ENCODE results near the gene WIPF1. TPM values are rescaled to one million over a fixed set of nuclear protein-coding genes. Genes with fewer than 3 reads are reported as not detected.

WIPF1 gene
- total RNA-seq, 1 donor from 2014 or later: 7.6 TPM

- TF ChIP-seq CTCF (conservative IDR thresholded peaks at IDR 0.05; ENCODE audit: low read depth, low read length): no peak
- no peak for DNase-seq (ENCODE audit: low read depth)
- H3K4me3 ChIP-seq (ENCODE audit: low read depth, low read length): no peak overlapping the region
These were observed 10.6 kb upstream of the WIPF1 start for GRCh38 chr2:174607989-174608865.

GRCh38 chr2:174607584-174607983 lies 10.0 kb upstream of the WIPF1 start:
- DNase-seq (ENCODE audit: low read depth): no peak
- H3K4me3 ChIP-seq (ENCODE audit: low read depth, low read length): no peak overlapping the region
- TF ChIP-seq CTCF (conservative IDR thresholded peaks at IDR 0.05; ENCODE audit: low read depth, low read length): no peak

GRCh38 chr2:174606336-174606735 lies 8.7 kb upstream of the WIPF1 start:
- TF ChIP-seq CTCF (conservative IDR thresholded peaks at IDR 0.05; ENCODE audit: low read depth, low read length): no peak
- no peak for DNase-seq (ENCODE audit: low read depth)
- no peak overlapping the region for H3K4me3 ChIP-seq (ENCODE audit: low read depth, low read length)

- peak; percentile 61 for TF ChIP-seq CTCF (conservative IDR thresholded peaks at IDR 0.05; ENCODE audit: low read depth, low read length)
- H3K4me3 ChIP-seq (ENCODE audit: low read depth, low read length): no peak overlapping the region
- DNase-seq (ENCODE audit: low read depth): no peak
These were observed 8.1 kb upstream of the WIPF1 start for GRCh38 chr2:174605687-174606086.

GRCh38 chr2:174603280-174603679 lies 5.7 kb upstream of the WIPF1 start:
- TF ChIP-seq CTCF (conservative IDR thresholded peaks at IDR 0.05; ENCODE audit: low read depth, low read length): peak; percentile 58
- DNase-seq (ENCODE audit: low read depth): no peak
- no peak overlapping the region for H3K4me3 ChIP-seq (ENCODE audit: low read depth, low read length)

- DNase-seq (ENCODE audit: low read depth): no peak
- H3K4me3 ChIP-seq (ENCODE audit: low read depth, low read length): no peak overlapping the region
- no peak for TF ChIP-seq CTCF (conservative IDR thresholded peaks at IDR 0.05; ENCODE audit: low read depth, low read length)
These were observed 5.1 kb upstream of the WIPF1 start for GRCh38 chr2:174602745-174603144.

- no peak for TF ChIP-seq CTCF (conservative IDR thresholded peaks at IDR 0.05; ENCODE audit: low read depth, low read length)
- DNase-seq (ENCODE audit: low read depth): no peak
- H3K4me3 ChIP-seq (ENCODE audit: low read depth, low read length): no peak overlapping the region
These were observed 2.7 kb upstream of the WIPF1 start for GRCh38 chr2:174600349-174600748.
